ENCODE measurements around the gene CD7. TPM values are rescaled to one million over a fixed set of nuclear protein-coding genes. Genes with fewer than 3 reads are reported as not detected.
A peak's percentile ranks its signal among the peaks of the same experiment; 100 is the strongest.

CD7 gene
- total and polyA plus RNA-seq, 9 of the 15 experiments (the other 6 are each of a cell fraction or from before 2014, with no cell fraction given), result 0.21 to 0.35 TPM; not detected in 7

GRCh38 chr17:82283208-82283749 lies 34.1 kb downstream of the CD7 start (continued):
- TF ChIP-seq MAX (CRISPR knock-in tag; IDR thresholded peaks at IDR 0.05), result peak; percentile 76

DNA sequence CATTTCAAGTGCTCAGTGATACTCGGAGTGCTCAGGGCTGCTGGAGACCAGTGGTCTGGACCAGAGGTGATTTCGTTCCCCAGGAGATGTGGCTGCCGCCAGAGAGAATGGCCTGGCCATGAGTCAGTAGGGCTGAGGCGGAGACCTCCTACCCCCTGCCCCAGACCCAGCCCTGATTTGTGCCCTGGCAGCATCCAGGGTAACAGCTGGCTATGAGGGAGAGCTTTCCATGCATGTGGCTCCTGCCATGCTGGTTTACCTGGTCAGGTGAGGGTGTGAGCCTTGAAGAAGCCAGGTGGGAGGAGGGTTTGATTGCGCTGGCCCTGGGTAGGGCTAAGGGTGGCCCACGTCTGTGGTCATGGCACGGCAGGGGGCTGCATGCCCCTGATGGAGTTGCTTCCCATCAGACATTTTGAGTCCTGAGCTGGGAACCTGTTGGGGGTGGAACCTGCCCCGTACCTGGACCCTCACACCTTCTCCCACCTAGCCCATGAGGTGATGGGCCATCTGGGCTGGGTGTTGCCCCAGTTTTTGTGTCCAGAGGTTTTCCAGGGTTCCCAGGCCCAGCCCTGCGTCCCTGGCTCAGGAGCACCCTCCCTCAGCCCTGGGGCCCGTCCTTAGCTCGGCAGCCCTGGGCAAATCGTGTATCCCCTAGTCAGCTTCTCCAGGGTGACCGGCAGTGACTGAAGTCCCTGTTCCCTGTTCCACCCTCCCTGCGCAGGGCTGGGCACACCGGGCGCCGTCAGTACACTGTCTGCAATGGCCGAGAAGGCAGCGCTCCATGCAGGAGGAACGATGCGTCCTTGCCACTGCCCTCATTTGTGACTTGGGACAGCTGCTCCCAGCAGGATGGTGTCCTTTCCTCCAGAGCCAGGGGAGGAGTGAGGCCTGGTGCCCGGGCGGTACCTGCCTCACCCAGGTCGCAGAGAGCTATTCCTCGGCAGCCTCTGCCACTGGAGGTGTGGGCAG lies 34.9 kb downstream of the CD7 start:
- no peaks in the 10 kb centered on the region for H3K9me3 ChIP-seq (replicated peaks; ENCODE audit: control insufficient read depth, insufficient read depth, low read depth, low read length)
- ChIA-PET POLR2A (interaction anchor here (0.5 to 1.9 kb wide), 6 partner anchors 9 to 19 kb away, joined by 3 to 11 read pairs (median 6); partner anchors contain the start of gene CSNK1D), CTCF (ENCODE audit: low intra/inter-chr PET ratio) (no interaction called here)
- H3K4me1 ChIP-seq (replicated peaks in 1 of 2; ENCODE audit: control insufficient read depth in 2 of 2, insufficient read depth in 2 of 2, low read length in 2 of 2), result peaks cover 13 to 46% of the 10 kb centered on the region in 2 experiments
- no peak for DNase-seq (ENCODE audit: extremely low read depth in 1 of 4, low spot score in 3 of 4)
- no peak for ATAC-seq
- no peak overlapping the region for H2AFZ ChIP-seq (ENCODE audit: low read depth, low read length)
- H3K36me3 ChIP-seq (ENCODE audit: control insufficient read depth, insufficient read depth, low read length), result no peaks in the 10 kb centered on the region
- 76% methylated on average over 25 of the region's 25 CpGs for WGBS (ENCODE audit: insufficient coverage, low coverage, missing lambda C conversion rate)
- no peak overlapping the region for H3K27ac ChIP-seq (ENCODE audit: extremely low read depth, low read depth, low read length)
- H3K79me2 ChIP-seq (ENCODE audit: control insufficient read depth, insufficient read depth, low read length), result no peaks in the 10 kb centered on the region
- H3K4me3 ChIP-seq, result no peak overlapping the region
- BruUV-seq (replicated peaks), result no TSS peak
- no peaks in the 10 kb centered on the region for H4K20me1 ChIP-seq (replicated peaks; ENCODE audit: control insufficient read depth, insufficient read depth, low read length)
- H3K9me1 ChIP-seq (ENCODE audit: control insufficient read depth, insufficient read depth, low read length), result no peaks in the 10 kb centered on the region
- in situ Hi-C loops (cut with MboI) (no loop called here), intact Hi-C loops (cut with micrococcal nuclease) (no loop called here)
- H3K4me2 ChIP-seq (ENCODE audit: insufficient read depth, low read length), result no peak overlapping the region
- TF ChIP-seq TSC22D4 (tag; IDR thresholded peaks at IDR 0.05) (no peak), EZH2 (IDR thresholded peaks at IDR 0.05; ENCODE audit: borderline replicate concordance, low read depth, low read length) (no peak), ZNF174 (CRISPR knock-in tag; IDR thresholded peaks at IDR 0.05) (no peak), IFI16 (CRISPR knock-in tag; IDR thresholded peaks at IDR 0.05) (no peak), KHSRP (IDR thresholded peaks at IDR 0.05) (no peak), ZNF780A (CRISPR knock-in tag; IDR thresholded peaks at IDR 0.05) (no peak), HDAC3 (IDR thresholded peaks at IDR 0.05; ENCODE audit: borderline replicate concordance, partially characterized antibody) (no peak), NFATC3 (IDR thresholded peaks at IDR 0.05) (no peak)
- TF ChIP-seq, protein P1, sequence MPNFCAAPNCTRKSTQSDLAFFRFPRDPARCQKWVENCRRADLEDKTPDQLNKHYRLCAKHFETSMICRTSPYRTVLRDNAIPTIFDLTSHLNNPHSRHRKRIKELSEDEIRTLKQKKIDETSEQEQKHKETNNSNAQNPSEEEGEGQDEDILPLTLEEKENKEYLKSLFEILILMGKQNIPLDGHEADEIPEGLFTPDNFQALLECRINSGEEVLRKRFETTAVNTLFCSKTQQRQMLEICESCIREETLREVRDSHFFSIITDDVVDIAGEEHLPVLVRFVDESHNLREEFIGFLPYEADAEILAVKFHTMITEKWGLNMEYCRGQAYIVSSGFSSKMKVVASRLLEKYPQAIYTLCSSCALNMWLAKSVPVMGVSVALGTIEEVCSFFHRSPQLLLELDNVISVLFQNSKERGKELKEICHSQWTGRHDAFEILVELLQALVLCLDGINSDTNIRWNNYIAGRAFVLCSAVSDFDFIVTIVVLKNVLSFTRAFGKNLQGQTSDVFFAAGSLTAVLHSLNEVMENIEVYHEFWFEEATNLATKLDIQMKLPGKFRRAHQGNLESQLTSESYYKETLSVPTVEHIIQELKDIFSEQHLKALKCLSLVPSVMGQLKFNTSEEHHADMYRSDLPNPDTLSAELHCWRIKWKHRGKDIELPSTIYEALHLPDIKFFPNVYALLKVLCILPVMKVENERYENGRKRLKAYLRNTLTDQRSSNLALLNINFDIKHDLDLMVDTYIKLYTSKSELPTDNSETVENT (CRISPR knock-in tag; IDR thresholded peaks at IDR 0.05), result no peak
- TF ChIP-seq, protein P2, sequence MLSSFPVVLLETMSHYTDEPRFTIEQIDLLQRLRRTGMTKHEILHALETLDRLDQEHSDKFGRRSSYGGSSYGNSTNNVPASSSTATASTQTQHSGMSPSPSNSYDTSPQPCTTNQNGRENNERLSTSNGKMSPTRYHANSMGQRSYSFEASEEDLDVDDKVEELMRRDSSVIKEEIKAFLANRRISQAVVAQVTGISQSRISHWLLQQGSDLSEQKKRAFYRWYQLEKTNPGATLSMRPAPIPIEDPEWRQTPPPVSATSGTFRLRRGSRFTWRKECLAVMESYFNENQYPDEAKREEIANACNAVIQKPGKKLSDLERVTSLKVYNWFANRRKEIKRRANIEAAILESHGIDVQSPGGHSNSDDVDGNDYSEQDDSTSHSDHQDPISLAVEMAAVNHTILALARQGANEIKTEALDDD (IDR thresholded peaks at IDR 0.05), result no peak
- TF ChIP-seq, protein P3, sequence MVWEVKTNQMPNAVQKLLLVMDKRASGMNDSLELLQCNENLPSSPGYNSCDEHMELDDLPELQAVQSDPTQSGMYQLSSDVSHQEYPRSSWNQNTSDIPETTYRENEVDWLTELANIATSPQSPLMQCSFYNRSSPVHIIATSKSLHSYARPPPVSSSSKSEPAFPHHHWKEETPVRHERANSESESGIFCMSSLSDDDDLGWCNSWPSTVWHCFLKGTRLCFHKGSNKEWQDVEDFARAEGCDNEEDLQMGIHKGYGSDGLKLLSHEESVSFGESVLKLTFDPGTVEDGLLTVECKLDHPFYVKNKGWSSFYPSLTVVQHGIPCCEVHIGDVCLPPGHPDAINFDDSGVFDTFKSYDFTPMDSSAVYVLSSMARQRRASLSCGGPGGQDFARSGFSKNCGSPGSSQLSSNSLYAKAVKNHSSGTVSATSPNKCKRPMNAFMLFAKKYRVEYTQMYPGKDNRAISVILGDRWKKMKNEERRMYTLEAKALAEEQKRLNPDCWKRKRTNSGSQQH (CRISPR knock-in tag; IDR thresholded peaks at IDR 0.05), result no peak
- no peak for FAIRE-seq
- no peaks in the 10 kb centered on the region for H3K27me3 ChIP-seq (ENCODE audit: control insufficient read depth in 2 of 2, insufficient read depth in 2 of 2, low read length in 2 of 2)
- H3K9ac ChIP-seq (ENCODE audit: insufficient read depth in 1 of 2, low read depth in 2 of 2, low read length in 2 of 2), result peak overlapping the region in 1 of 2 experiments; percentile 80; a peak in 2 of 4 replicates

All from K562 (cell line).